ENCODE data around the gene ARL6.

Gene ARL6

GRCh38 chr3:97841956-97842355 lies 77.4 kb downstream of the ARL6 start:
- H3K4me3 ChIP-seq (ENCODE audit: low read depth, low read length): no peak overlapping the region
- DNase-seq (ENCODE audit: low read depth): no peak
- TF ChIP-seq MYC (IDR thresholded peaks at IDR 0.05; ENCODE audit: low read depth, low read length) (no peak), POLR2A (IDR thresholded peaks at IDR 0.05; ENCODE audit: extremely low read depth, insufficient read length) (no peak), MAX (IDR thresholded peaks at IDR 0.05; ENCODE audit: low read depth, low read length) (no peak)
- TF ChIP-seq, protein P1, sequence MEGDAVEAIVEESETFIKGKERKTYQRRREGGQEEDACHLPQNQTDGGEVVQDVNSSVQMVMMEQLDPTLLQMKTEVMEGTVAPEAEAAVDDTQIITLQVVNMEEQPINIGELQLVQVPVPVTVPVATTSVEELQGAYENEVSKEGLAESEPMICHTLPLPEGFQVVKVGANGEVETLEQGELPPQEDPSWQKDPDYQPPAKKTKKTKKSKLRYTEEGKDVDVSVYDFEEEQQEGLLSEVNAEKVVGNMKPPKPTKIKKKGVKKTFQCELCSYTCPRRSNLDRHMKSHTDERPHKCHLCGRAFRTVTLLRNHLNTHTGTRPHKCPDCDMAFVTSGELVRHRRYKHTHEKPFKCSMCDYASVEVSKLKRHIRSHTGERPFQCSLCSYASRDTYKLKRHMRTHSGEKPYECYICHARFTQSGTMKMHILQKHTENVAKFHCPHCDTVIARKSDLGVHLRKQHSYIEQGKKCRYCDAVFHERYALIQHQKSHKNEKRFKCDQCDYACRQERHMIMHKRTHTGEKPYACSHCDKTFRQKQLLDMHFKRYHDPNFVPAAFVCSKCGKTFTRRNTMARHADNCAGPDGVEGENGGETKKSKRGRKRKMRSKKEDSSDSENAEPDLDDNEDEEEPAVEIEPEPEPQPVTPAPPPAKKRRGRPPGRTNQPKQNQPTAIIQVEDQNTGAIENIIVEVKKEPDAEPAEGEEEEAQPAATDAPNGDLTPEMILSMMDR (IDR thresholded peaks at IDR 0.05; ENCODE audit: low read depth, low read length): no peak

DNA sequence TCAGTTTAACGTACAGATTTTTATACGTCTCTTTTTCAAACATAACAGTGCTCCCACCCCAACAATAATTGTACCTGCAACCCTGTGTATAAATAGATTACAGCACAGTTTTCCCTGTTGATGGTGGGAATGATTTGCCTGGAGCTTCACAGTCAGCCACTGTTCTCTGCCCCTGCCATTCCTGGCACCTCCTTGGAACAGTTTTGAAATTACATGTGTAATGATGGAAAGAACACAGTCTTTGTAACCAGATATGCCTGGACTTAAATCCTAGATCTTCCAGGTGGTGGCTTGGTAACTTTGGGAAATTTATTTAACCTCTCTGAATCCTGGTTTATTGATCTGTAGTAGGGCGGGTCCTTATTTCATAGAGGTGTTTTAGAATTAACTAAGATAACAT lies 84.2 kb downstream of the ARL6 start:
- DNase-seq (ENCODE audit: low read depth): no peak
- H3K4me3 ChIP-seq (ENCODE audit: low read depth, low read length): no peak overlapping the region
- TF ChIP-seq POLR2A (IDR thresholded peaks at IDR 0.05; ENCODE audit: extremely low read depth, insufficient read length) (no peak), MAX (IDR thresholded peaks at IDR 0.05; ENCODE audit: low read depth, low read length) (no peak), MYC (IDR thresholded peaks at IDR 0.05; ENCODE audit: low read depth, low read length) (no peak)
- TF ChIP-seq, protein P1 (IDR thresholded peaks at IDR 0.05; ENCODE audit: low read depth, low read length): no peak
